Bronchial epithelial cell (primary cell): ENCODE measurements around the gene CLIC1. TPM values are rescaled to one million over a fixed set of nuclear protein-coding genes. Genes with fewer than 3 reads are reported as not detected.

Experiments used
- DNase-seq: peaks from one replicate; pipeline ENCODE4 v3.0.0-alpha.2; 2010; ENCODE audit warnings: low read depth
- FAIRE-seq: peaks from 2 replicates; lab custom pipeline; 2011; peaks lifted over from hg19 to GRCh38; lab: Jason Lieb, UNC
- H3K27me3 ChIP-seq: 2 replicates; pipeline ENCODE4 v1.5.1; 2011; ENCODE audit warnings: low read length; ENCODE audit not compliant: control insufficient read depth, insufficient read depth
- H3K36me3 ChIP-seq: 2 replicates; pipeline ENCODE4 v1.5.1; 2011; ENCODE audit warnings: low read length; ENCODE audit not compliant: control insufficient read depth, insufficient read depth
- H3K4me3 ChIP-seq: 2 replicates; pipeline ENCODE4 v1.5.1; 2011; ENCODE audit warnings: mild to moderate bottlenecking, low read depth, low read length, control low read depth
- CTCF ChIP-seq: IDR thresholded peaks from 2 replicates; pipeline ENCODE4 v1.5.1; 2011; ENCODE audit warnings: mild to moderate bottlenecking, moderate library complexity, low read length, control low read depth, inconsistent platforms; ENCODE audit not compliant: insufficient read depth, severe bottlenecking
- total RNA-seq: library from RNA; depleted of rRNA; stranded (reverse); fragments of >200 nt; gene quantifications from 2 replicates; pipeline ENCODE4 v1.2.1, GENCODE V29; 2014

CLIC1 gene
- total RNA-seq, 1 donor from 2014 or later, result 480 TPM

DNA sequence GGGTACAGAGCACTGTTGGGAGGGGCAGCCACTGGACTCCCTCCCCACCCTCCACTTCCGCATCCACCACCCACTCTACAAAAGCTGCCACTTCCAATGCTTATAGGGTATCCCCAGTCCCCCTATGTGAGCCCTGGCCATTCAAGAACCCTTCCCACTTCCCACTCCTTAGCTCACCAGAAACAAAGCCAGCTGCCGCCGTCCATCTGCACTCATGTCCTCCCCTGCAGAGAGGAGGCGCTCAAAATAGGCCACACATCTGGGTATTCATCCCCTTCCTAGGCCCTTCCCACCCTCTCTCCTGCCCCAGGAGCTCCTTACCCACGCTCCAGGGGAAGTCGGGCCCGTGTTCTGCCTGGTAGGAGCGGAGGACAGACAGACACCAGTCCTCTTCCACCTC, 49.0 kb downstream of the CLIC1 start:
- no peak for DNase-seq
- TF ChIP-seq CTCF, result no peak
- peaks cover 26% of the 10 kb centered on the region for H3K36me3 ChIP-seq
- H3K4me3 ChIP-seq, result no peak overlapping the region
- no peaks in the 10 kb centered on the region for H3K27me3 ChIP-seq
- FAIRE-seq, result no peak

DNA sequence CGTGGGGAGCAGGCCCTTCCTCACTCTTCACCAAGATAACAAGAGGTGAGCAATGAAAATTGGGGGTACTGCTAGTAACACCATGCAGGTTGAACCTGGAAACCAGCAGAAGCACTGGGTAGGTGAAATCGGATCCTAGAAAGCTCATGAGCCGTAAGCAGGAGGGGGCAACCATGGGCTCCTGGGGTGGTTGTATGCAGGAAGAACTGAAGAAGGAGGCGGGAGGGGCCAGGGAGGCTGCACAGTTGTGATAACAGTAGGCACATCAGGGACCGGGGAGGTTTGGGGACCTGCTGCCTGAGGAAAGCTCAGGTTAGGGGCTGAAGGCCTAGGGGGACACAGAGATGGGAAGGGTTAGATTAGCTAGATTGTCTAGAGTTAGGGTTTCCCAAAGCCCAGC, 49.8 kb downstream of the CLIC1 start:
- Histone ChIP-seq H3K27me3 (no peaks in the 10 kb centered on the region), H3K4me3 (no peak overlapping the region), H3K36me3 (peaks cover 24% of the 10 kb centered on the region)
- no peak for TF ChIP-seq CTCF
- DNase-seq (no peak), FAIRE-seq (no peak)

DNA sequence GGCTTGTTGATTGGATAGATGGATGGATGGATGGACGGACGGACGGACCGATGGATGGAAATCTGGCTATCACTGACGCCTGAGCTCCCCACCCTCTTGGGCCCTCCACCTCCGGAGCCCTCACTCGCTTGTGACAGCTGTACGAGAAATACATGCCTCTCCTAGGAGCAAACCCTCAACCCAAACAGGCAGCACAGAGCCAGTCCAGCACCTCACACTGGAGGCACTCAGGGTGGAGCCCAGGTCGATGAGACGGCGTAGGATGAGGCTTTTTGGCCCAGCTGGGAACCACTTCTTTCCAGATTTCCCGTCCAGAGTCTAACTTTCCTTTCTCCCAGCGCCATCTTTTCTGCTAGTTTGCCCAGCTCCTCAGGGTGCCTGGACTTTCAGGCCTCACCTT, 52.7 kb downstream of the CLIC1 start:
- H3K4me3 ChIP-seq, result no peak overlapping the region
- no peak for TF ChIP-seq CTCF

DNA sequence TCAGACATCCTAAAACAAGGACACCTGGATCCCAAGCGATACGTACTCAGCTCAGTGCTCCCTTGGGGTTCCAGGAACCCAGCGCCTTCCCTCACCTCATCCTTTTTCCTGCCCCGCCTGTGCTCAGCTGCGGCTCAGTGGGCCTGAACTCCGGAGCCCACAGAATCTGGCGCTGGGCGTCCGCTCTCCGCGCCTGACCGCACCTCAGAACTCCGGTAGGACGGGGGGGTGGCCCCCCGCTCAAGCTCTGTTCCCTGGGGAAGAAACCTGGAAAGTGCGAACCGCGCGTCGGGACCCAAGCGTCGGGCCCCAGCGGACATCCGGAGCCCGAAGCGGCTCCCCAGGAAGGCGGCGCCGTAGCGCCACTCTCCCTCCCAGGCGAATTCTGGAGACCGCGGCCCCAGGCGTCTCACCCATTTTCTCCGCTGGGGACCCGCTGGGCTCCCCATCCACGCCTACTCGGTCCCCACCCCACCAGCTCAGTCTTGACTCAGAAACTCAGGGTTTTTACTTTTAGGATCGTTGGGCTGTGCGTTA, 55.1 kb downstream of the CLIC1 start:
- peak; percentile 31 for TF ChIP-seq CTCF
- peak; percentile 17 for DNase-seq
- no peak for FAIRE-seq
- Histone ChIP-seq H3K27me3 (no peaks in the 10 kb centered on the region), H3K4me3 (peak overlapping the region; percentile 35), H3K36me3 (no peaks in the 10 kb centered on the region)

More for the DNA sequence above, 52.7 kb downstream of the CLIC1 start:
- no peak for DNase-seq
- no peak for FAIRE-seq
- no peaks in the 10 kb centered on the region for H3K27me3 ChIP-seq
- H3K36me3 ChIP-seq, result peaks cover 11% of the 10 kb centered on the region

Other genes with a start within 250 kb of the CLIC1 start
- gene MICB, start 238.4 kb downstream of the CLIC1 start, total RNA-seq, result 2.9 and 3.7 TPM in 2 replicates
- not detected in 2 replicates for gene MCCD1, start 207.6 kb downstream of the CLIC1 start, total RNA-seq
- gene DDX39B, start 194.5 kb downstream of the CLIC1 start, total RNA-seq, result 335 and 385 TPM in 2 replicates
- gene ATP6V1G2, start 189.9 kb downstream of the CLIC1 start, total RNA-seq, result 0.26 and 0.51 TPM in 2 replicates
- 38.9 and 40.0 TPM in 2 replicates for gene NFKBIL1, start 188.9 kb downstream of the CLIC1 start, total RNA-seq
- not detected in 2 replicates for gene LTA, start 164.2 kb downstream of the CLIC1 start, total RNA-seq
- not detected in 2 replicates for gene TNF, start 161.0 kb downstream of the CLIC1 start, total RNA-seq
- not detected in 2 replicates for gene LTB, start 154.1 kb downstream of the CLIC1 start, total RNA-seq
- gene LST1, start 150.3 kb downstream of the CLIC1 start, total RNA-seq, result not detected in 2 replicates
- gene NCR3, start 143.5 kb downstream of the CLIC1 start, total RNA-seq, result not detected in 2 replicates
- gene AIF1, start 121.3 kb downstream of the CLIC1 start, total RNA-seq, result not detected in 2 replicates
- gene PRRC2A, start 115.8 kb downstream of the CLIC1 start, total RNA-seq, result 21.1 and 24.7 TPM in 2 replicates
- 71.1 and 84.1 TPM in 2 replicates for gene BAG6, start 83.9 kb downstream of the CLIC1 start, total RNA-seq
- 0.26 and 0.53 TPM in 2 replicates for gene APOM, start 80.6 kb downstream of the CLIC1 start, total RNA-seq
- gene C6orf47, start 75.8 kb downstream of the CLIC1 start, total RNA-seq, result 28.4 and 30.5 TPM in 2 replicates
- 10.0 and 10.2 TPM in 2 replicates for gene GPANK1, start 71.5 kb downstream of the CLIC1 start, total RNA-seq
- gene CSNK2B, start 70.5 kb downstream of the CLIC1 start, total RNA-seq, result 61.1 and 72.7 TPM in 2 replicates
- gene LY6G5B, start 66.6 kb downstream of the CLIC1 start, total RNA-seq, result 1.1 and 2.3 TPM in 2 replicates
- 0.13 TPM in 1 of 2 replicates, not detected in the other for gene LY6G5C, start 55.5 kb downstream of the CLIC1 start, total RNA-seq
- 32.9 and 66.2 TPM in 2 replicates for gene ABHD16A, start 33.2 kb downstream of the CLIC1 start, total RNA-seq
- gene LY6G6F, start 29.7 kb downstream of the CLIC1 start, total RNA-seq, result not detected in 2 replicates
- not detected in 2 replicates for gene LY6G6D, start 21.2 kb downstream of the CLIC1 start, total RNA-seq
- gene LY6G6C, start 14.8 kb downstream of the CLIC1 start, total RNA-seq, result 0.38 TPM in 1 of 2 replicates, not detected in the other
- gene MPIG6B, start 13.2 kb downstream of the CLIC1 start, total RNA-seq, result under 0.01 TPM in 1 of 2 replicates, not detected in the other
- gene DDAH2, start 7.2 kb downstream of the CLIC1 start, total RNA-seq, result 14.5 and 19.5 TPM in 2 replicates
- gene MSH5, start 3.5 kb upstream of the CLIC1 start, total RNA-seq, result 3.4 and 4.0 TPM in 2 replicates
- 1.3 TPM in 2 replicates for gene SAPCD1, start 26.1 kb upstream of the CLIC1 start, total RNA-seq
- gene VWA7, start 40.8 kb upstream of the CLIC1 start, total RNA-seq, result 0.26 and 1.4 TPM in 2 replicates
- 40.8 and 53.2 TPM in 2 replicates for gene VARS1, start 59.2 kb upstream of the CLIC1 start, total RNA-seq
- 28.9 and 29.2 TPM in 2 replicates for gene LSM2, start 70.4 kb upstream of the CLIC1 start, total RNA-seq
- gene HSPA1L, start 78.8 kb upstream of the CLIC1 start, total RNA-seq, result 0.53 and 1.4 TPM in 2 replicates
- 50.3 and 55.3 TPM in 2 replicates for gene HSPA1A, start 79.0 kb upstream of the CLIC1 start, total RNA-seq
- 118 and 193 TPM in 2 replicates for gene HSPA1B, start 91.2 kb upstream of the CLIC1 start, total RNA-seq
- 65.8 and 70.3 TPM in 2 replicates for gene NEU1, start 126.3 kb upstream of the CLIC1 start, total RNA-seq
- gene SLC44A4, start 142.5 kb upstream of the CLIC1 start, total RNA-seq, result 1.8 and 10.5 TPM in 2 replicates
- 10.8 and 14.5 TPM in 2 replicates for gene EHMT2, start 161.2 kb upstream of the CLIC1 start, total RNA-seq
- 0.64 and 1.3 TPM in 2 replicates for gene ZBTB12, start 165.6 kb upstream of the CLIC1 start, total RNA-seq
- gene C2, start 191.2 kb upstream of the CLIC1 start, total RNA-seq, result 0.26 and 0.53 TPM in 2 replicates
- 2.4 and 2.6 TPM in 2 replicates for gene CFB, start 209.6 kb upstream of the CLIC1 start, total RNA-seq
- gene NELFE, start 222.4 kb upstream of the CLIC1 start, total RNA-seq, result 163 and 177 TPM in 2 replicates
- 44.8 and 48.0 TPM in 2 replicates for gene SKIC2, start 222.6 kb upstream of the CLIC1 start, total RNA-seq
- 8.4 and 12.2 TPM in 2 replicates for gene DXO, start 235.6 kb upstream of the CLIC1 start, total RNA-seq
- 1.2 and 1.8 TPM in 2 replicates for gene C4A, start 245.5 kb upstream of the CLIC1 start, total RNA-seq